HCT116 (cell line): ENCODE data around the gene RBMX2.
"Not testable (repeated sequence)": the region's sequence is repeated elsewhere in the genome, so short reads cannot be mapped to it uniquely, and the experiment has no call there.

ENCODE experiments used
- ATF3 ChIP-seq: IDR thresholded peaks from 2 replicates; pipeline ENCODE4 v1.6.1; 2012
- CTCF ChIP-seq, 3 experiments: fragments of 200-600 bp in 1 of 3; sonication (generic) in 1 of 3; IDR thresholded peaks in 2 of 3; conservative IDR thresholded peaks in 1 of 3; 2 replicates each; pipeline ENCODE4 v1.5.1; 2012 to 2017; ENCODE audit warnings: low read depth in 2 of 3, low read length in 2 of 3, antibody characterized with exemption in 1 of 3, borderline replicate concordance in 1 of 3, control low read depth in 1 of 3, mild to moderate bottlenecking in 1 of 3, mixed read lengths in 1 of 3, mixed run types in 1 of 3, moderate library complexity in 1 of 3; ENCODE audit not compliant: insufficient read depth in 1 of 3
- EGR1 ChIP-seq: IDR thresholded peaks from 2 replicates; pipeline ENCODE4 v1.6.1; 2012; ENCODE audit warnings: low read depth
- EZH2 ChIP-seq: fragments of 200-600 bp; sonication (generic); IDR thresholded peaks from 2 replicates; pipeline ENCODE4 v1.6.1; 2017; ENCODE audit warnings: antibody characterized with exemption, mixed run types
- EZH2phosphoT487 ChIP-seq: fragments of 200-600 bp; IDR thresholded peaks from 2 replicates; pipeline ENCODE4 v1.6.1; 2018; ENCODE audit warnings: antibody characterized with exemption, borderline replicate concordance
- MAX ChIP-seq: IDR thresholded peaks from 2 replicates; pipeline ENCODE4 v1.6.1; 2012
- POLR2A ChIP-seq: IDR thresholded peaks from 2 replicates; pipeline ENCODE4 v1.7.0; 2011; ENCODE audit warnings: borderline replicate concordance; ENCODE audit not compliant: insufficient read depth, insufficient read length; ENCODE audit errors: extremely low read depth
- POLR2AphosphoS5 ChIP-seq: IDR thresholded peaks from 2 replicates; pipeline ENCODE4 v1.6.1; 2011; ENCODE audit warnings: mild to moderate bottlenecking, low read depth, low read length, moderate library complexity
- RAD21 ChIP-seq: IDR thresholded peaks from 2 replicates; pipeline ENCODE4 v1.6.1; 2012; ENCODE audit warnings: low read depth, mild to moderate bottlenecking
- SP1 ChIP-seq: IDR thresholded peaks from 2 replicates; pipeline ENCODE4 v1.6.1; 2012; ENCODE audit warnings: low read depth
- YY1 ChIP-seq: IDR thresholded peaks from 2 replicates; pipeline ENCODE4 v1.6.1; 2011; ENCODE audit warnings: low read length, low read depth, moderate library complexity, mild to moderate bottlenecking; ENCODE audit not compliant: insufficient replicate concordance; ENCODE audit errors: extremely low read depth
- ZNF274 ChIP-seq: fragments of 200-500 bp; sonication (Bioruptor generic); IDR thresholded peaks from 2 replicates; pipeline ENCODE4 v1.6.1; 2014; ENCODE audit warnings: mild to moderate bottlenecking, low read depth, low read length, inconsistent platforms
- TF ChIP-seq, protein P1 (sequence below): IDR thresholded peaks from 2 replicates; pipeline ENCODE4 v1.6.1; 2012; ENCODE audit warnings: low read depth

GRCh38 chrX:130437996-130438395, 36.2 kb downstream of the RBMX2 start:
- not testable (repeated sequence) for TF ChIP-seq POLR2AphosphoS5; RAD21; MAX; POLR2A; CTCF (IDR thresholded peaks at IDR 0.05 in 2 of 3, conservative IDR thresholded peaks at IDR 0.05 in 1 of 3; ENCODE audit: borderline replicate concordance in 1 of 3, insufficient read depth in 1 of 3, low read depth in 2 of 3, low read length in 2 of 3); EZH2phosphoT487; YY1; SP1; ATF3; ZNF274; EZH2; EGR1
- TF ChIP-seq, protein P1, sequence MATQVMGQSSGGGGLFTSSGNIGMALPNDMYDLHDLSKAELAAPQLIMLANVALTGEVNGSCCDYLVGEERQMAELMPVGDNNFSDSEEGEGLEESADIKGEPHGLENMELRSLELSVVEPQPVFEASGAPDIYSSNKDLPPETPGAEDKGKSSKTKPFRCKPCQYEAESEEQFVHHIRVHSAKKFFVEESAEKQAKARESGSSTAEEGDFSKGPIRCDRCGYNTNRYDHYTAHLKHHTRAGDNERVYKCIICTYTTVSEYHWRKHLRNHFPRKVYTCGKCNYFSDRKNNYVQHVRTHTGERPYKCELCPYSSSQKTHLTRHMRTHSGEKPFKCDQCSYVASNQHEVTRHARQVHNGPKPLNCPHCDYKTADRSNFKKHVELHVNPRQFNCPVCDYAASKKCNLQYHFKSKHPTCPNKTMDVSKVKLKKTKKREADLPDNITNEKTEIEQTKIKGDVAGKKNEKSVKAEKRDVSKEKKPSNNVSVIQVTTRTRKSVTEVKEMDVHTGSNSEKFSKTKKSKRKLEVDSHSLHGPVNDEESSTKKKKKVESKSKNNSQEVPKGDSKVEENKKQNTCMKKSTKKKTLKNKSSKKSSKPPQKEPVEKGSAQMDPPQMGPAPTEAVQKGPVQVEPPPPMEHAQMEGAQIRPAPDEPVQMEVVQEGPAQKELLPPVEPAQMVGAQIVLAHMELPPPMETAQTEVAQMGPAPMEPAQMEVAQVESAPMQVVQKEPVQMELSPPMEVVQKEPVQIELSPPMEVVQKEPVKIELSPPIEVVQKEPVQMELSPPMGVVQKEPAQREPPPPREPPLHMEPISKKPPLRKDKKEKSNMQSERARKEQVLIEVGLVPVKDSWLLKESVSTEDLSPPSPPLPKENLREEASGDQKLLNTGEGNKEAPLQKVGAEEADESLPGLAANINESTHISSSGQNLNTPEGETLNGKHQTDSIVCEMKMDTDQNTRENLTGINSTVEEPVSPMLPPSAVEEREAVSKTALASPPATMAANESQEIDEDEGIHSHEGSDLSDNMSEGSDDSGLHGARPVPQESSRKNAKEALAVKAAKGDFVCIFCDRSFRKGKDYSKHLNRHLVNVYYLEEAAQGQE: not testable (repeated sequence)
